HepG2 (cell line): ENCODE results near the gene GALR2.

Source experiments
- CTCF ChIP-seq: sonication (generic); formaldehyde crosslinking; IDR thresholded peaks from 2 replicates; pipeline ENCODE4 v1.5.0; 2020; ENCODE audit warnings: mild to moderate bottlenecking, missing genetic modification reagents, moderate library complexity
- DDIT3 ChIP-seq: sonication (generic); formaldehyde crosslinking; IDR thresholded peaks from 2 replicates; pipeline ENCODE4 v1.4.0; 2020; ENCODE audit warnings: mild to moderate bottlenecking, missing genetic modification reagents
- EZH2 ChIP-seq: conservative IDR thresholded peaks from 2 replicates; pipeline ENCODE4 v1.6.1; 2012; ENCODE audit warnings: mild to moderate bottlenecking, low read depth, low read length, moderate library complexity
- JUN ChIP-seq: sonication (generic); formaldehyde crosslinking; IDR thresholded peaks from 2 replicates; pipeline ENCODE4 v1.4.0; 2020; ENCODE audit warnings: mild to moderate bottlenecking, missing genetic modification reagents
- ZBTB10 ChIP-seq: sonication (generic); formaldehyde crosslinking; IDR thresholded peaks from 2 replicates; pipeline ENCODE4 v1.4.0; 2020; ENCODE audit warnings: missing genetic modification reagents, borderline replicate concordance
- ZBTB8A ChIP-seq: sonication (generic); formaldehyde crosslinking; IDR thresholded peaks from 2 replicates; pipeline ENCODE4 v1.4.0; 2020; ENCODE audit warnings: mild to moderate bottlenecking, low read depth, missing genetic modification reagents, borderline replicate concordance
- ZNF343 ChIP-seq: sonication (generic); formaldehyde crosslinking; IDR thresholded peaks from 2 replicates; pipeline ENCODE4 v1.4.0; 2020; ENCODE audit warnings: mild to moderate bottlenecking, missing genetic modification reagents
- ZSCAN31 ChIP-seq: sonication (generic); formaldehyde crosslinking; IDR thresholded peaks from 2 replicates; pipeline ENCODE4 v1.5.0; 2020; ENCODE audit warnings: low read depth, mild to moderate bottlenecking, missing genetic modification reagents
- ZSCAN9 ChIP-seq: IDR thresholded peaks from 2 replicates; pipeline ENCODE4 v1.6.1; 2016; ENCODE audit warnings: borderline replicate concordance

GRCh38 chr17:76048025-76048605 lies 26.5 kb upstream of the GALR2 start:
- TF ChIP-seq ZBTB10 (no peak), EZH2 (no peak), ZSCAN31 (CRISPR knock-in tag) (no peak), CTCF (CRISPR knock-in tag) (no peak), JUN (no peak), ZBTB8A (CRISPR knock-in tag) (no peak), ZSCAN9 (CRISPR knock-in tag) (no peak), ZNF343 (CRISPR knock-in tag) (no peak), DDIT3 (CRISPR knock-in tag) (no peak)
